HCT116 (cell line): ENCODE data around the gene FLT3LG. TPM values are rescaled to one million over a fixed set of nuclear protein-coding genes. Genes with fewer than 3 reads are reported as not detected.

Experiments used
- ATAC-seq: fragments of 200-7000 bp; cut with Tn5 transposase; 2 replicates; pipeline ENCODE4 v1.9.1; 2020; ENCODE audit warnings: mild to moderate bottlenecking, moderate library complexity
- BruUV-seq: library from RNA; stranded (reverse); fragments of 400-500 nt; replicated peaks from 2 replicates; lab custom pipeline; 2021; lab: Mats Ljungman, UMichigan
- CTCF ChIA-PET: fragments of 300-600 bp; sonication (Branson Sonifier 250); formaldehyde crosslinking; loops from one replicate; lab custom pipeline; 2021; ENCODE audit warnings: antibody characterized with exemption; lab: Charles Lee
- POLR2A ChIA-PET: fragments of 300-600, 350-600 bp; sonication (Branson Sonifier 250); formaldehyde crosslinking; loops from one replicate; lab custom pipeline; 2021; ENCODE audit warnings: antibody characterized with exemption; lab: Charles Lee
- RAD21 ChIA-PET, 2 experiments: fragments of 300-600 bp; sonication (Branson Sonifier 250); formaldehyde crosslinking; loops; one replicate each; lab custom pipeline; 2023; ENCODE audit warnings: low total read pairs in 2 of 2; ENCODE audit not compliant: uncharacterized antibody in 2 of 2, unreplicated experiment in 2 of 2, low non-redundant PET in 1 of 2; lab: Charles Lee
- DNase-seq: peaks from one replicate; pipeline ENCODE4 v3.0.0-alpha.2; 2010; ENCODE audit warnings: low read depth, low spot score
- H2AFZ ChIP-seq: fragments of 200-600 bp; shearing (Covaris generic), sonication (generic); 2 replicates; pipeline ENCODE4 v1.6.1; 2017; ENCODE audit warnings: low read depth, mixed run types, mixed read lengths, antibody characterized with exemption, low read length; ENCODE audit not compliant: poor library complexity, severe bottlenecking
- H3K27ac ChIP-seq: 2 replicates; pipeline ENCODE4 v1.5.1; 2012; ENCODE audit warnings: low read depth, low read length
- H3K27me3 ChIP-seq: fragments of 200-600 bp; sonication (generic); 2 replicates; pipeline ENCODE4 v1.6.1; 2016; ENCODE audit warnings: mixed run types, low read length, mixed read lengths; ENCODE audit not compliant: insufficient read depth
- H3K36me3 ChIP-seq, 2 experiments: fragments of 200-500 bp in 1 of 2; fragments of 200-600 bp in 1 of 2; sonication (Bioruptor generic) in 1 of 2; sonication (generic) in 1 of 2; 2 replicates each; pipeline versions ENCODE4 v1.5.1 to v1.6.1; 2014 to 2016; ENCODE audit warnings: low read length in 2 of 2, inconsistent platforms in 1 of 2, mixed read lengths in 1 of 2, mixed run types in 1 of 2; ENCODE audit not compliant: insufficient read depth in 2 of 2, control insufficient read depth in 1 of 2
- H3K4me1 ChIP-seq, 2 experiments: fragments of 200-600 bp in 1 of 2; sonication (generic) in 1 of 2; 2 replicates each; pipeline versions ENCODE4 v1.5.1 to v1.6.1; 2012 to 2017; ENCODE audit warnings: low read length in 2 of 2, inconsistent platforms in 1 of 2, mild to moderate bottlenecking in 1 of 2, mixed read lengths in 1 of 2, mixed run types in 1 of 2, moderate library complexity in 1 of 2; ENCODE audit not compliant: insufficient read depth in 2 of 2, control insufficient read depth in 1 of 2
- H3K4me2 ChIP-seq: fragments of 200-600 bp; sonication (generic); 2 replicates; pipeline ENCODE4 v1.6.1; 2017; ENCODE audit warnings: mixed run types, low read length, mixed read lengths
- H3K4me3 ChIP-seq, 2 experiments: fragments of 200-600 bp in 1 of 2; sonication (generic) in 1 of 2; replicated peaks in 1 of 2; 2 replicates each; pipeline ENCODE4 v1.5.1; 2011 to 2016; ENCODE audit warnings: low read length in 2 of 2, control low read depth in 1 of 2, low read depth in 1 of 2, mild to moderate bottlenecking in 1 of 2, mixed read lengths in 1 of 2, mixed run types in 1 of 2
- H3K79me2 ChIP-seq: fragments of 200-600 bp; sonication (generic); 2 replicates; pipeline ENCODE4 v1.6.1; 2017; ENCODE audit warnings: mild to moderate bottlenecking, mixed run types, low read length, moderate library complexity, mixed read lengths; ENCODE audit not compliant: insufficient read depth
- H3K9ac ChIP-seq: fragments of 200-600 bp; sonication (generic); 2 replicates; pipeline ENCODE4 v1.6.1; 2016; ENCODE audit warnings: low read length, mixed read lengths
- H3K9me2 ChIP-seq: fragments of 200-600 bp; sonication (generic), shearing (Covaris generic); 2 replicates; pipeline ENCODE4 v1.6.1; 2017; ENCODE audit warnings: mixed run types, mild to moderate bottlenecking, moderate library complexity; ENCODE audit not compliant: insufficient read depth
- H3K9me3 ChIP-seq, 2 experiments: fragments of 200-500 bp in 1 of 2; fragments of 200-600 bp in 1 of 2; sonication (Bioruptor generic) in 1 of 2; sonication (generic) in 1 of 2; 2 replicates each; pipeline ENCODE4 v1.6.1; 2014 to 2017; ENCODE audit warnings: low read length in 2 of 2, mixed read lengths in 2 of 2, inconsistent platforms in 1 of 2, low read depth in 1 of 2, mild to moderate bottlenecking in 1 of 2, mixed run types in 1 of 2, moderate library complexity in 1 of 2; ENCODE audit not compliant: control insufficient read depth in 1 of 2, insufficient read depth in 1 of 2
- H4K20me1 ChIP-seq: fragments of 200-600 bp; sonication (generic), shearing (Covaris generic); 2 replicates; pipeline ENCODE4 v1.6.1; 2017; ENCODE audit warnings: mixed run types, mild to moderate bottlenecking, moderate library complexity; ENCODE audit not compliant: insufficient read depth
- CBX3 ChIP-seq: IDR thresholded peaks from 2 replicates; pipeline ENCODE4 v1.6.1; 2012; ENCODE audit warnings: low read depth
- CEBPB ChIP-seq: IDR thresholded peaks from 2 replicates; pipeline ENCODE4 v1.6.1; 2012; ENCODE audit warnings: low read depth
- EGR1 ChIP-seq: IDR thresholded peaks from 2 replicates; pipeline ENCODE4 v1.6.1; 2012; ENCODE audit warnings: low read depth
- EZH2 ChIP-seq: fragments of 200-600 bp; sonication (generic); IDR thresholded peaks from 2 replicates; pipeline ENCODE4 v1.6.1; 2017; ENCODE audit warnings: antibody characterized with exemption, mixed run types
- EZH2phosphoT487 ChIP-seq: fragments of 200-600 bp; IDR thresholded peaks from 2 replicates; pipeline ENCODE4 v1.6.1; 2018; ENCODE audit warnings: antibody characterized with exemption, borderline replicate concordance
- FOSL1 ChIP-seq: IDR thresholded peaks from 2 replicates; pipeline ENCODE4 v1.6.1; 2012; ENCODE audit warnings: low read depth
- JUND ChIP-seq: IDR thresholded peaks from 2 replicates; pipeline ENCODE4 v1.6.1; 2012
- MAX ChIP-seq: IDR thresholded peaks from 2 replicates; pipeline ENCODE4 v1.6.1; 2012
- REST ChIP-seq: IDR thresholded peaks from 2 replicates; pipeline ENCODE4 v1.6.1; 2012; ENCODE audit warnings: low read depth
- SP1 ChIP-seq: IDR thresholded peaks from 2 replicates; pipeline ENCODE4 v1.6.1; 2012; ENCODE audit warnings: low read depth
- TCF7L2 ChIP-seq: IDR thresholded peaks from 2 replicates; pipeline ENCODE4 v1.7.0; 2011; ENCODE audit warnings: borderline replicate concordance, inconsistent platforms; ENCODE audit not compliant: insufficient read depth, insufficient read length; ENCODE audit errors: extremely low read depth
- YY1 ChIP-seq: IDR thresholded peaks from 2 replicates; pipeline ENCODE4 v1.6.1; 2011; ENCODE audit warnings: low read length, low read depth, moderate library complexity, mild to moderate bottlenecking; ENCODE audit not compliant: insufficient replicate concordance; ENCODE audit errors: extremely low read depth
- ZBTB33 ChIP-seq: IDR thresholded peaks from 2 replicates; pipeline ENCODE4 v1.6.1; 2011; ENCODE audit warnings: mild to moderate bottlenecking, low read length, moderate library complexity; ENCODE audit not compliant: insufficient replicate concordance; ENCODE audit errors: extremely low read depth
- ZFX ChIP-seq: fragments of 450-650 bp; IDR thresholded peaks from 2 replicates; pipeline ENCODE4 v1.6.1; 2017
- intact Hi-C: fragments of 100-400 bp; cut with micrococcal nuclease; formaldehyde crosslinking; loops from 2 replicates; pipeline ENCODE4 v1.10.0; 2022
- total RNA-seq: library from RNA; stranded (reverse); gene quantifications from one replicate; pipeline ENCODE4 v1.2.1, GENCODE V29; 2021; ENCODE audit not compliant: unreplicated experiment

Gene FLT3LG
- total RNA-seq, 1 experiment from 2014 or later, result 3.8 TPM

- no peaks in the 10 kb centered on the region for H3K4me1 ChIP-seq
- no peaks in the 10 kb centered on the region for H3K9me2 ChIP-seq
- no TSS peak for BruUV-seq
- intact Hi-C loops, result no loop called here
- no peaks in the 10 kb centered on the region for H3K79me2 ChIP-seq
- ATAC-seq (no peak), DNase-seq (no peak)
- no peaks in the 10 kb centered on the region for H3K9me3 ChIP-seq
- ChIA-PET POLR2A (no interaction called here), RAD21 (no interaction called here), CTCF (no interaction called here)
- TF ChIP-seq ZFX (no peak), CBX3 (no peak), YY1 (no peak), REST (no peak), JUND (no peak), CEBPB (no peak), EZH2 (no peak), SP1 (no peak), EZH2phosphoT487 (no peak), ZBTB33 (no peak), EGR1 (no peak), TCF7L2 (no peak), MAX (no peak), FOSL1 (no peak)
- H3K4me3 ChIP-seq, result no peak overlapping the region
- H2AFZ ChIP-seq, result no peak overlapping the region
- no peaks in the 10 kb centered on the region for H3K27me3 ChIP-seq
- no peak overlapping the region for H3K27ac ChIP-seq
- no peaks in the 10 kb centered on the region for H3K36me3 ChIP-seq
- H3K9ac ChIP-seq, result no peak overlapping the region
- H3K4me2 ChIP-seq, result no peak overlapping the region
- H4K20me1 ChIP-seq, result no peaks in the 10 kb centered on the region
These were observed 44.0 kb downstream of the FLT3LG start for GRCh38 chr19:49518033-49518432.
